ENCODE measurements around the gene MMP17. TPM values are rescaled to one million over a fixed set of nuclear protein-coding genes. Genes with fewer than 3 reads are reported as not detected.
"Not testable (repeated sequence)": the region's sequence is repeated elsewhere in the genome, so short reads cannot be mapped to it uniquely, and the experiment has no call there.

Gene MMP17
- total and polyA plus RNA-seq, 2 of the 4 experiments (the other 2 are of a cell fraction) = 1.4 to 11.8 TPM

DNA sequence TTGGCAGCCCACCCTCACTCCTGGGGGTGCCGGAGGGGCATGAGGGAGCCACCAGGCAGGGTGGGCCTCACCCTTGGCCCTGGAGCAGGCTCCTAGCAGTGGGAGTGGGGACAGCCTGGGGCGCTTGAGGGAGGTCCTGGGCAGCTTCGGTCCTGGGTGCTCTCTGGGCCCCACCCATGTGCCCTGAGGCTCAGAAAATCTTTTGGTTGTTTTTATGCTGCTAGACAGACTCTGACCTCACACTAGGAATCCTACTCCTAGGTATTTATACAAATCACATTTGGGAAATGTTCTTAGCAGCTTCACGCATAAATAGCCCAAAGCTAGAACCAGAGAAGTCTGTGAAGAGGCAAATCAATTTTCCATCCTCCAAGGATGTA, 55.3 kb downstream of the MMP17 start:
- no peak overlapping the region for H2BK120ac ChIP-seq (ENCODE audit: low read depth, low read length)
- no peak overlapping the region for H3K23ac ChIP-seq (ENCODE audit: low read depth, low read length)
- no peaks in the 10 kb centered on the region for H3K79me1 ChIP-seq (ENCODE audit: low read depth in 1 of 2, low read length in 2 of 2)
- H4K8ac ChIP-seq (ENCODE audit: low read depth in 2 of 2, low read length in 2 of 2) = no peak overlapping the region
- POLR2A ChIA-PET (ENCODE audit: unreplicated experiment) = no interaction called here
- H4K91ac ChIP-seq (ENCODE audit: insufficient read depth, low read depth, low read length) = no peak overlapping the region
- H3K4me2 ChIP-seq (ENCODE audit: low read depth, low read length) = no peak overlapping the region
- no peak overlapping the region for H3K27ac ChIP-seq (ENCODE audit: insufficient read depth, low read length)
- no peak overlapping the region for H2BK5ac ChIP-seq (ENCODE audit: low read depth, low read length, poor library complexity, severe bottlenecking)
- no peak overlapping the region for H3K14ac ChIP-seq (replicated peaks; ENCODE audit: low read depth, low read length)
- no peak overlapping the region for H2AK9ac ChIP-seq (replicated peaks; ENCODE audit: low read depth, low read length, poor library complexity)
- no peak overlapping the region for H2BK20ac ChIP-seq (ENCODE audit: low read depth, low read length)
- no peak overlapping the region for H3K4ac ChIP-seq (ENCODE audit: low read depth, low read length)
- BruUV-seq (replicated peaks) = no TSS peak
- H2BK15ac ChIP-seq (ENCODE audit: low read depth, low read length) = no peak overlapping the region
- CTCF ChIA-PET = no interaction called here
- H3K56ac ChIP-seq (ENCODE audit: extremely low read depth, insufficient read depth, low read length) = no peak overlapping the region
- no peak overlapping the region for H4K5ac ChIP-seq (ENCODE audit: low read depth, low read length)
- peak overlapping the region; percentile 13 for H2AFZ ChIP-seq (replicated peaks; ENCODE audit: low read length, poor library complexity)
- H2AK5ac ChIP-seq (ENCODE audit: low read depth, low read length) = no peak overlapping the region
- WGBS, 2 experiments (ENCODE audit: extremely low coverage in 2 of 2, insufficient read length in 1 of 2) = 90% methylated on average over 2 of the region's 4 CpGs; no CpG with 5 or more reads in 1 of the 2 experiments
- no peaks in the 10 kb centered on the region for H3K4me1 ChIP-seq (ENCODE audit: control insufficient read depth, insufficient read depth, low read length)
- peaks cover 5% of the 10 kb centered on the region; the same call in 1 of the 2 replicates for H3K9me3 ChIP-seq (ENCODE audit: control insufficient read depth, insufficient read depth, low read length)
- TF ChIP-seq SMC3 (IDR thresholded peaks at IDR 0.05; ENCODE audit: low read depth, low read length) = no peak
- TF ChIP-seq, protein P1, sequence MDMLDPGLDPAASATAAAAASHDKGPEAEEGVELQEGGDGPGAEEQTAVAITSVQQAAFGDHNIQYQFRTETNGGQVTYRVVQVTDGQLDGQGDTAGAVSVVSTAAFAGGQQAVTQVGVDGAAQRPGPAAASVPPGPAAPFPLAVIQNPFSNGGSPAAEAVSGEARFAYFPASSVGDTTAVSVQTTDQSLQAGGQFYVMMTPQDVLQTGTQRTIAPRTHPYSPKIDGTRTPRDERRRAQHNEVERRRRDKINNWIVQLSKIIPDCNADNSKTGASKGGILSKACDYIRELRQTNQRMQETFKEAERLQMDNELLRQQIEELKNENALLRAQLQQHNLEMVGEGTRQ (IDR thresholded peaks at IDR 0.05; ENCODE audit: low read depth, low read length) = no peak
- H3K18ac ChIP-seq (ENCODE audit: low read depth, low read length) = no peak overlapping the region
- H4K20me1 ChIP-seq (ENCODE audit: insufficient read depth, low read length) = no peaks in the 10 kb centered on the region
- no peak overlapping the region for H3K4me3 ChIP-seq (ENCODE audit: insufficient read depth, low read depth, low read length)
- dilution Hi-C loops (cut with HindIII; ENCODE audit: low sequenced_read_pairs, unreplicated experiment) = no loop called here
- intact Hi-C loops (cut with micrococcal nuclease) = no loop called here
- H3K9me1 ChIP-seq (ENCODE audit: insufficient read depth, low read length) = no peaks in the 10 kb centered on the region
- ATAC-seq (ENCODE audit: low read depth) = no peak
- H3K27me3 ChIP-seq (ENCODE audit: control insufficient read depth, insufficient read depth, low read length) = peaks cover 17% of the 10 kb centered on the region
- H3K9ac ChIP-seq (ENCODE audit: low read depth, low read length) = no peak overlapping the region
- DNase-seq = no peak
- H3K36me3 ChIP-seq (ENCODE audit: control insufficient read depth, insufficient read depth, low read length) = no peaks in the 10 kb centered on the region
- in situ Hi-C loops (cut with MboI; ENCODE audit: low sequenced_read_pairs) = no loop called here

DNA sequence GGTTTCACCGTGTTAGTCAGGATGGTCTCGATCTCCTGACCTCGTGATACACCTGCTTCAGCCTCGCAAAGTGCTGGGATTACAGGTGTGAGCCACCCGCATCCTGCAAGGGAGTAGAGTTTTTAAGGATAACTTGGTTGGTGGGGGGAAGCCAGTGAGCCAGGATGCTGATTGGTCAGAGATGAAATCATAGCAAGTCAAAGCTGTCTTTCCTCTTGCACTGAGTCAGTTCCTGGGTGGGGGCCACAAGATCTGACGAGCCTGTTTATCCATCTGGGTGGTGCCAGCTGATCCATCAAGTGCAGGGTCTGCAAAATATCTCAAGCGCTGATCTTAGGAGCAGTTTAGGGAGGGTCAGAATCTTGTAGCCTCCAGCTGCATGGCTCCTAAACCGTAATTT, 56.9 kb downstream of the MMP17 start:
- in situ Hi-C loops (cut with MboI; ENCODE audit: low sequenced_read_pairs); BruUV-seq (replicated peaks); H3K14ac ChIP-seq (replicated peaks; ENCODE audit: low read depth, low read length); H3K36me3 ChIP-seq (ENCODE audit: control insufficient read depth, insufficient read depth, low read length); H3K4me1 ChIP-seq (ENCODE audit: control insufficient read depth, insufficient read depth, low read length); intact Hi-C loops (cut with micrococcal nuclease); H3K9me1 ChIP-seq (ENCODE audit: insufficient read depth, low read length); H3K23ac ChIP-seq (ENCODE audit: low read depth, low read length); H2BK15ac ChIP-seq (ENCODE audit: low read depth, low read length); ATAC-seq (ENCODE audit: low read depth); H2BK120ac ChIP-seq (ENCODE audit: low read depth, low read length); H3K4me3 ChIP-seq (ENCODE audit: insufficient read depth, low read depth, low read length); H4K91ac ChIP-seq (ENCODE audit: insufficient read depth, low read depth, low read length); H2AK9ac ChIP-seq (replicated peaks; ENCODE audit: low read depth, low read length, poor library complexity); CTCF ChIA-PET; H4K8ac ChIP-seq (ENCODE audit: low read depth in 2 of 2, low read length in 2 of 2); H4K20me1 ChIP-seq (ENCODE audit: insufficient read depth, low read length); H3K79me1 ChIP-seq (ENCODE audit: low read depth in 1 of 2, low read length in 2 of 2); H3K27ac ChIP-seq (ENCODE audit: insufficient read depth, low read length); dilution Hi-C loops (cut with HindIII; ENCODE audit: low sequenced_read_pairs, unreplicated experiment); H3K9ac ChIP-seq (ENCODE audit: low read depth, low read length); H3K56ac ChIP-seq (ENCODE audit: extremely low read depth, insufficient read depth, low read length); H2BK5ac ChIP-seq (ENCODE audit: low read depth, low read length, poor library complexity, severe bottlenecking); H3K4me2 ChIP-seq (ENCODE audit: low read depth, low read length); H2BK20ac ChIP-seq (ENCODE audit: low read depth, low read length); H3K9me3 ChIP-seq (ENCODE audit: control insufficient read depth, insufficient read depth, low read length); H2AK5ac ChIP-seq (ENCODE audit: low read depth, low read length); H3K4ac ChIP-seq (ENCODE audit: low read depth, low read length); H3K18ac ChIP-seq (ENCODE audit: low read depth, low read length); H4K5ac ChIP-seq (ENCODE audit: low read depth, low read length); DNase-seq; POLR2A ChIA-PET (ENCODE audit: unreplicated experiment); H2AFZ ChIP-seq (replicated peaks; ENCODE audit: low read length, poor library complexity): not testable (repeated sequence)
- no CpG with 5 or more reads among the region's 8 CpGs for WGBS, 2 experiments (ENCODE audit: extremely low coverage in 2 of 2, insufficient read length in 1 of 2)
- H3K27me3 ChIP-seq (ENCODE audit: control insufficient read depth, insufficient read depth, low read length) = peaks cover 23% of the 10 kb centered on the region
